Smooth muscle cell (in vitro differentiated cells): ENCODE data around the gene DNMT3B. TPM values are rescaled to one million over a fixed set of nuclear protein-coding genes. Genes with fewer than 3 reads are reported as not detected.

ENCODE experiments used
- DNase-seq: peaks from one replicate; lab custom pipeline; 2025; ENCODE audit not compliant: unreplicated experiment; lab: John Stamatoyannopoulos, UW
- H2AFZ ChIP-seq: fragments of 200-600 bp; sonication (generic); 2 replicates; pipeline ENCODE4 v1.6.0; 2016; ENCODE audit warnings: antibody characterized with exemption, low read depth, mild to moderate bottlenecking
- H3F3A ChIP-seq: fragments of 200-600 bp; sonication (generic); 2 replicates; pipeline ENCODE4 v1.6.0; 2017; ENCODE audit warnings: antibody characterized with exemption, low read depth
- H3K27ac ChIP-seq: fragments of 200-600 bp; sonication (generic); 2 replicates; pipeline ENCODE4 v1.5.1; 2016; ENCODE audit warnings: low read depth, mild to moderate bottlenecking
- H3K27me3 ChIP-seq: fragments of 200-600 bp; sonication (generic); 2 replicates; pipeline ENCODE4 v1.6.1; 2016; ENCODE audit warnings: low read depth, mild to moderate bottlenecking
- H3K36me3 ChIP-seq: fragments of 200-600 bp; sonication (generic); 2 replicates; pipeline ENCODE4 v1.5.1; 2016; ENCODE audit warnings: low read depth
- H3K4me1 ChIP-seq: fragments of 200-600 bp; sonication (generic); 2 replicates; pipeline ENCODE4 v1.5.1; 2016; ENCODE audit warnings: low read depth
- H3K4me2 ChIP-seq: fragments of 200-600 bp; sonication (generic); 2 replicates; pipeline ENCODE4 v1.6.0; 2016; ENCODE audit warnings: mild to moderate bottlenecking
- H3K4me3 ChIP-seq: fragments of 200-600 bp; sonication (generic); 2 replicates; pipeline ENCODE4 v1.5.1; 2016; ENCODE audit warnings: mild to moderate bottlenecking
- H3K79me2 ChIP-seq: fragments of 200-600 bp; sonication (generic); 2 replicates; pipeline ENCODE4 v1.6.0; 2016; ENCODE audit warnings: low read depth, mild to moderate bottlenecking
- H3K9ac ChIP-seq: fragments of 200-600 bp; sonication (generic); 2 replicates; pipeline ENCODE4 v1.6.0; 2016; ENCODE audit warnings: low read depth
- H3K9me3 ChIP-seq: fragments of 200-600 bp; sonication (generic); replicated peaks from 2 replicates; pipeline ENCODE4 v1.5.1; 2016; ENCODE audit warnings: low read depth
- H4K20me1 ChIP-seq: fragments of 200-600 bp; sonication (generic); 2 replicates; pipeline ENCODE4 v1.6.0; 2016; ENCODE audit warnings: low read depth
- WGBS: methylation state at CpG from one replicate; pipeline ENCODE4 v1.1.7; 2016; ENCODE audit warnings: low lambda C conversion rate; 5-methylcytosine and 5-hydroxymethylcytosine counted together
- polyA plus RNA-seq: library from polyadenylated mRNA; unstranded; fragments of >200 nt; fragmentation: Nextera tagmentation; extraction: Ambion mirVana; gene quantifications from 2 replicates; pipeline ENCODE4 v1.2.1, GENCODE V29; 2016
- total RNA-seq: library from RNA; depleted of rRNA; stranded (reverse); fragments of >200 nt; gene quantifications from 2 replicates; pipeline ENCODE4 v1.2.3, GENCODE V29; 2014
- TF ChIP-seq, protein P1 (sequence below): fragments of 200-600 bp; sonication (generic); IDR thresholded peaks from 2 replicates; pipeline ENCODE4 v1.5.1; 2017; ENCODE audit warnings: borderline replicate concordance, mild to moderate bottlenecking, antibody characterized with exemption; ENCODE audit not compliant: insufficient read depth, poor library complexity, severe bottlenecking

The DNMT3B gene
- total and polyA plus RNA-seq, 2 experiments from 2014 or later = 0.79 to 2.9 TPM

DNA sequence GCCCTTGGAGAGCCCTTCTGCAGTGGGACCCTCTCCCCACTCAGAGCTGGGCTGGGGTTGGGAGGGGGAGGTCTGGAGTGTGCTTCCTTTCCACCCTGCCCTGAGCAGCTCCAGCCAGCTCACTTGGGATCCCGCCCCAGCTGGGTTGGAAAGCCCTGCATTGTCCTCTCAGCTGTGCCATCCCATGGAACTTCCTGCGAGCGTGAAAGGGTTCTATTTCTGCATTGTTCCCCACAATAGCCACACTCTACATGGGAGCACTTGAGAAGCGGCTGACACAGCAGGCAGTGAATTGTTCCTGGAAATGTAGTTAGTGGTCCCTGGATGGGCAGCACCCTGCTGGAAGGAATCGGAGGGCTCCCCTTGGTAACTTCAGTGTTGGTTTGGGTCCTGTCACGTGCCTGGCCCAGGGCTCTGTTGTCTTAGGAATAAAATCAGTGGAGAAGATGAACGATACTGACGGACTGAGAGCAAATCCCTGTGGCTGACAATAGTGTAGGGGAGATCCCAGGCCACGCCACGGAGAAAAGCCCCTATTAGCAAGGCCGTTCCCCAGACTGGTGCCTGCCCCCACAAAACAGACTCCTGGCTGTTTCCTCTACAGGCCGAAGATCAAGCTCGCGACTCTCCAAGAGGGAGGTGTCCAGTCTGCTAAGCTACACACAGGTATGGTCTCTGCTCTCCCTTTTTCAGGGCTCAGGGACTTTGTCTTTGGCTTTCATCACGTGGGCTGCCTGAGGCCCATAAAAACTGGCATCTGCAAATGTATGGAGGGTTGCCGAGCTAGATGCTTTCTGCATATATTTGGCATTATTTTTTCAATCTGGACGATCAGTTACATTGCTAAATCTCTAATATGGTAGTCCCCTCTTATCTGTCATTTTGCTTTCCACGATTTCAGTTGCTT, 18.8 kb downstream of the DNMT3B start:
- H3K9me3 ChIP-seq = no peaks in the 10 kb centered on the region
- H3F3A ChIP-seq = no peaks in the 10 kb centered on the region
- no peaks in the 10 kb centered on the region for H3K36me3 ChIP-seq
- H3K4me3 ChIP-seq = no peak overlapping the region
- no peak overlapping the region for H2AFZ ChIP-seq
- H3K27me3 ChIP-seq = no peaks in the 10 kb centered on the region
- H4K20me1 ChIP-seq = no peaks in the 10 kb centered on the region
- H3K4me2 ChIP-seq = no peak overlapping the region
- no peak overlapping the region for H3K27ac ChIP-seq
- DNase-seq = no peak
- H3K79me2 ChIP-seq = no peaks in the 10 kb centered on the region
- WGBS = 96% methylated on average over 18 of the region's 18 CpGs
- H3K4me1 ChIP-seq = peaks cover 17% of the 10 kb centered on the region
- H3K9ac ChIP-seq = no peak overlapping the region
- TF ChIP-seq, protein P1, sequence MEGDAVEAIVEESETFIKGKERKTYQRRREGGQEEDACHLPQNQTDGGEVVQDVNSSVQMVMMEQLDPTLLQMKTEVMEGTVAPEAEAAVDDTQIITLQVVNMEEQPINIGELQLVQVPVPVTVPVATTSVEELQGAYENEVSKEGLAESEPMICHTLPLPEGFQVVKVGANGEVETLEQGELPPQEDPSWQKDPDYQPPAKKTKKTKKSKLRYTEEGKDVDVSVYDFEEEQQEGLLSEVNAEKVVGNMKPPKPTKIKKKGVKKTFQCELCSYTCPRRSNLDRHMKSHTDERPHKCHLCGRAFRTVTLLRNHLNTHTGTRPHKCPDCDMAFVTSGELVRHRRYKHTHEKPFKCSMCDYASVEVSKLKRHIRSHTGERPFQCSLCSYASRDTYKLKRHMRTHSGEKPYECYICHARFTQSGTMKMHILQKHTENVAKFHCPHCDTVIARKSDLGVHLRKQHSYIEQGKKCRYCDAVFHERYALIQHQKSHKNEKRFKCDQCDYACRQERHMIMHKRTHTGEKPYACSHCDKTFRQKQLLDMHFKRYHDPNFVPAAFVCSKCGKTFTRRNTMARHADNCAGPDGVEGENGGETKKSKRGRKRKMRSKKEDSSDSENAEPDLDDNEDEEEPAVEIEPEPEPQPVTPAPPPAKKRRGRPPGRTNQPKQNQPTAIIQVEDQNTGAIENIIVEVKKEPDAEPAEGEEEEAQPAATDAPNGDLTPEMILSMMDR = no peak

DNA sequence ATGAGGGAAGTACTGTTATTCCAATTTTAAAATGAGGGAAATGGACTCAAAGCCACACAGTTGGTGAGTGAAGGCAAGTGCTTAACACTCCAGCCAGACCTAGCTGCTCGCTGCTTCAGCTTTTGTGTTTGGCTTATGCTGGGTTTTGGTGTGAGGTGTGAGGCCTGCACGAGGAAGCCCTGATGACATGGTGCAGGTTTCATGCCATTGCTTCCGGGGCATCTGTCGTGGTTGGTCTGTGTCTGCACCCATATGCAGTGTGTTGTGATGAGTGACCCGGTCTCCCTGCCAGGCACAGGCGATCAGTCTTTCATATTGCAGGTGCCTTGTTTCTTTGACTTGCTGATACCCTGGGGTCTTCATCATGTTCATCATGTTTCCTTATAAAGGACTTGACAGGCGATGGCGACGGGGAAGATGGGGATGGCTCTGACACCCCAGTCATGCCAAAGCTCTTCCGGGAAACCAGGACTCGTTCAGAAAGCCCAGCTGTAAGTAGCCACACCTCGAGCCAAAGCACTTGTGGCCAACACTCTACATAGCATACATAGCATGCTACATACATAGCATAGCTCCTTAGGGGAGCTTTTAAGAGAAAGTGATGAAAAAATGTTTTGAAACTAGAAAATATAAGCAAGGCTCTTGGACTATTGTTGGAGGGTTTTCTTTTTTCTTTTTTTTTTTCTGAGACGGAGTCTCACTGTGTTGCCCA, 22.3 kb downstream of the DNMT3B start:
- DNase-seq = no peak
- no peaks in the 10 kb centered on the region for H4K20me1 ChIP-seq
- H3K9me3 ChIP-seq = no peaks in the 10 kb centered on the region
- TF ChIP-seq, protein P1 = no peak
- no peaks in the 10 kb centered on the region for H3K36me3 ChIP-seq
- H3K79me2 ChIP-seq = no peaks in the 10 kb centered on the region
- WGBS = 91% methylated on average over 13 of the region's 13 CpGs
- no peaks in the 10 kb centered on the region for H3F3A ChIP-seq
- H3K4me1 ChIP-seq = peaks cover 10% of the 10 kb centered on the region
- H3K4me3 ChIP-seq = no peak overlapping the region
- no peak overlapping the region for H2AFZ ChIP-seq
- H3K27ac ChIP-seq = no peak overlapping the region
- H3K4me2 ChIP-seq = no peak overlapping the region
- no peaks in the 10 kb centered on the region for H3K27me3 ChIP-seq
- H3K9ac ChIP-seq = no peak overlapping the region

DNA sequence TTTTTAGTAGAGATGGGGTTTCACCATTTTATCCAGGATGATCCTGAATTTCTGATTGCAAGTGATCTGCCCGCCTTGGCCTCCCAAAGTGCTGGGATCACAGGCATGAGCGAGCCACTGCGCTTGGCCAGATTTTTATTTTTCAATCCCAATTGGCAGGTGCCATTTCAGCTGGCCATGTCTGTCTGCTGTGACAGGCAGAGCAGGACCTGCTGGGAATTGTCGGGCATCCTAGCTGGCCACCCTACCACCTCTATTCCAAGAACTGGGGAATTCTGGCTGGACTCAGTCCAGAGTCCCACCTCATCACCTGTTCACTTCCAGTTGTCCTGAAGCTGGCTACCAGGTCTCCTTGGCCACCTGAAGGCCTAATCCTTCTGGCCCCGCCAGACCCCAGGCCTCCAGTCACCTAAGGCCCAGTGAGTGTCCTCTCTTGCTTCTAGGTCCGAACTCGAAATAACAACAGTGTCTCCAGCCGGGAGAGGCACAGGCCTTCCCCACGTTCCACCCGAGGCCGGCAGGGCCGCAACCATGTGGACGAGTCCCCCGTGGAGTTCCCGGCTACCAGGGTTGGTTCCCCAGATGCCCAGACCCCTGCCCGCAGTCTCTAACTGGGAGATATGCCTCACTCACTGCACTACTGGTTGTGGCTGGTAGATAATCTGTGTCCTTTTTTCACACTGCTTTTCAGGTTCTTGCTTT, 24.0 kb downstream of the DNMT3B start:
- TF ChIP-seq, protein P1 = no peak
- H3K27me3 ChIP-seq = no peaks in the 10 kb centered on the region
- H3K4me2 ChIP-seq = no peak overlapping the region
- 96% methylated on average over 16 of the region's 16 CpGs for WGBS
- H2AFZ ChIP-seq = no peak overlapping the region
- DNase-seq = no peak
- H3K4me3 ChIP-seq = no peak overlapping the region
- H3K9ac ChIP-seq = no peak overlapping the region
- no peak overlapping the region for H3K27ac ChIP-seq
- H3F3A ChIP-seq = no peaks in the 10 kb centered on the region
- H4K20me1 ChIP-seq = no peaks in the 10 kb centered on the region
- H3K4me1 ChIP-seq = peaks cover 6% of the 10 kb centered on the region
- no peaks in the 10 kb centered on the region for H3K79me2 ChIP-seq
- H3K9me3 ChIP-seq = no peaks in the 10 kb centered on the region
- H3K36me3 ChIP-seq = no peaks in the 10 kb centered on the region
